Left hindlimb (tissue), 1 donor: ENCODE data around the gene CATSPERD.
"Not testable (repeated sequence)": the region's sequence is repeated elsewhere in the genome, so short reads cannot be mapped to it uniquely, and the experiment has no call there.

Experiments
- DNase-seq: peaks from one replicate; pipeline ENCODE4 v3.0.0-alpha.2; 2018

Gene CATSPERD

GRCh38 chr19:5698635-5699422 is 21.6 kb upstream of the CATSPERD start:
- no peak for DNase-seq

GRCh38 chr19:5700455-5701092 is 19.9 kb upstream of the CATSPERD start:
- DNase-seq = peak; percentile 36

- not testable (repeated sequence) for DNase-seq
Observed at GRCh38 chr19:5702053-5702410, 18.4 kb upstream of the CATSPERD start.

- DNase-seq = no peak
Observed at GRCh38 chr19:5703819-5704818, 16.3 kb upstream of the CATSPERD start.

- no peak for DNase-seq
Observed at GRCh38 chr19:5705552-5705951, 14.9 kb upstream of the CATSPERD start.

GRCh38 chr19:5706876-5707573 is 13.4 kb upstream of the CATSPERD start:
- no peak for DNase-seq

- no peak for DNase-seq
Observed at GRCh38 chr19:5707576-5708575, 12.6 kb upstream of the CATSPERD start.

DNA sequence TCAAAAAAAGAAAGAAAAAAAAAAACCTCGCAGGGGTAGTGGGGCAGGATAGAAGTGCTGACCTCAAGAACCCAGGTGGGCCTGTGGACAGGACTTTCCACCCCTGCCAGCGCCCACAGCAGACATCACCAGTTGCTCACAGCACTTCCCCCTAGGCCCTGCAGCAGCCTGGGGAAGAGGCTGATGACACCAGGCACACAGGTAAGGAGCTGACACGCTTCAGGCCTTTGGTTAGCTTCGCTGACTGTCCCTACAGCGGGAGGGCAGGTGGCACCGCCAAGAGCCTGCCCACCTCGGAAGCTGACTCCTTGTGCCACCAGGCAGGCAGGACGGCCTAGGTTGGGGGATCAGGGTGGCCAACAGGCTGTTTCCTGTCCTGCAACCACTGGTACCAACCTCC is 9.4 kb upstream of the CATSPERD start:
- no peak for DNase-seq

DNA sequence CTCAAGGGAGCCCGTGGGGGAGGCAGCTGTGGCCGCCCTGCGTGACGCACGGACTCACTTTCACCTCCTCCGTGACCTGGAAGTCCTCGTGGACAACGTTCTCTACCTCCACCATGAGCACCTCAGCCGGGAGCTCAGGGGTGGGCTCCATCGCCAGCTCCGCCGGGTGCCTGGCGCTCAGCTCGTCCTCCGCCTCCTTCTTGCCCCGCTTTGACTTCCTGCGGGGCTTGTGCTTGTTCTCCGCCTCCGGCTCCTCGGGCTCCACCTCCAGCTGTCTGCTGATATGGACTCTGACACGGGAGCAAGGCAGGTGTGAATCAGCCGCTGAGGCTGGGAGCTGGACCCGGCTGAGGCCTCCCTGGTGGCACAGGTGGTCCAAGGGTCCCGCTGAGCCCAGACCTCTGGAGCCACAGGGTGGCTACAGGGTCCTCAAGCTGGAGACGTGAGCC is 8.7 kb upstream of the CATSPERD start:
- DNase-seq = no peak

DNA sequence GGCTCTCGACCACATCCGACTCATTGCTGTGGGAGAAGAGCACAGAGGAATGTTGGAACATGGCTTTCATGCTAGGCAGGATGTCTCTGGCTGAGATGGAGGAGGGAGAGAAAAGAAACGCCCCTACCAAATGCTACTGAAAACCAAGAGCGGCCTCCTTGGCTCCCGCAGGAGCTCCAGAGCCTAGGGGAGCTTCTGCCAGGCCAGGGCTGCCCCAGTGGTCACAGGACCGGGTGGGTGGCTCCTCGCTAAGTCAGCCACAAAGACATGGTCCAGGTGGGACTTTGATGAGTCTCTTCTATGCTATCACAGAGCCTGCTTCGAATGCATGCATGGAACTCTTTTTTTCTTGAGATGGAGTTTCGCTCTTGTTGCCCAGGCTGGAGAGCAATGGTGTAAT is 7.2 kb upstream of the CATSPERD start:
- DNase-seq = no peak

GRCh38 chr19:5714816-5715215 is 5.6 kb upstream of the CATSPERD start:
- no peak for DNase-seq

GRCh38 chr19:5717215-5717935 is 3.1 kb upstream of the CATSPERD start:
- no peak for DNase-seq

GRCh38 chr19:5718037-5718578 is 2.3 kb upstream of the CATSPERD start:
- no peak for DNase-seq

- no peak for DNase-seq
Observed at GRCh38 chr19:5718579-5719273, 1.7 kb upstream of the CATSPERD start.

- DNase-seq = no peak
Observed at GRCh38 chr19:5719274-5719960, 1.0 kb upstream of the CATSPERD start.

GRCh38 chr19:5727453-5728050 is 7.1 kb downstream of the CATSPERD start:
- DNase-seq = no peak

DNA sequence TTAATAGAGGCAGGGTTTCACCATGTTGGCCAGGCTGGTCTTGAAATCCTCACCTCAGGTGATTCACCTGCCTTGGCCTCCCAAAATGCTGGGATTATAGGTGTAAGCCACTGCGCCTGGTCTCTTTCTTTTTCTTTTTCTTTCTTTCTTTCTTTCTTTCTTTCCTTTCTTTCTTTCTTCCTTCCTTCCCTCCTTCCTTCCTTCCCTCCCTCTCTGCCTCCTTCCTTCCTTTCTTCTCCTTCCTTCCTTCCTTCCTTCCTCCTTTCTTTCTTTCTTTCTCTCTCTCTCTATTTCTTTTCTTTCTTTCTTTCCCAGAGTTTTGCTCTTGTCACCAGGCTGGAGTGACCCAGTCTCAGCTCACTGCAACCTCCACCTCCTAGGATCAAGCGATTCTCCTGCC is 12.7 kb downstream of the CATSPERD start:
- DNase-seq = not testable (repeated sequence)

- no peak for DNase-seq
Observed at GRCh38 chr19:5738423-5738822, 18.0 kb downstream of the CATSPERD start.

- DNase-seq = no peak
Observed at GRCh38 chr19:5742051-5742450, 21.6 kb downstream of the CATSPERD start.
